OCI-LY1 (cell line): ENCODE measurements around the gene C2orf49.

Experiments used
- CTCF ChIP-seq: fragments of 200-600 bp; sonication (generic), shearing (Covaris generic); IDR thresholded peaks from 2 replicates; pipeline ENCODE4 v1.5.1; 2017; ENCODE audit warnings: mild to moderate bottlenecking, antibody characterized with exemption, low read length, moderate library complexity, mixed read lengths
- EZH2 ChIP-seq: fragments of 200-600 bp; sonication (generic), shearing (Covaris generic); IDR thresholded peaks from 2 replicates; pipeline ENCODE4 v1.8.0; 2017; ENCODE audit warnings: borderline replicate concordance, mixed run types, mild to moderate bottlenecking, antibody characterized with exemption, low read length, moderate library complexity, mixed read lengths

DNA sequence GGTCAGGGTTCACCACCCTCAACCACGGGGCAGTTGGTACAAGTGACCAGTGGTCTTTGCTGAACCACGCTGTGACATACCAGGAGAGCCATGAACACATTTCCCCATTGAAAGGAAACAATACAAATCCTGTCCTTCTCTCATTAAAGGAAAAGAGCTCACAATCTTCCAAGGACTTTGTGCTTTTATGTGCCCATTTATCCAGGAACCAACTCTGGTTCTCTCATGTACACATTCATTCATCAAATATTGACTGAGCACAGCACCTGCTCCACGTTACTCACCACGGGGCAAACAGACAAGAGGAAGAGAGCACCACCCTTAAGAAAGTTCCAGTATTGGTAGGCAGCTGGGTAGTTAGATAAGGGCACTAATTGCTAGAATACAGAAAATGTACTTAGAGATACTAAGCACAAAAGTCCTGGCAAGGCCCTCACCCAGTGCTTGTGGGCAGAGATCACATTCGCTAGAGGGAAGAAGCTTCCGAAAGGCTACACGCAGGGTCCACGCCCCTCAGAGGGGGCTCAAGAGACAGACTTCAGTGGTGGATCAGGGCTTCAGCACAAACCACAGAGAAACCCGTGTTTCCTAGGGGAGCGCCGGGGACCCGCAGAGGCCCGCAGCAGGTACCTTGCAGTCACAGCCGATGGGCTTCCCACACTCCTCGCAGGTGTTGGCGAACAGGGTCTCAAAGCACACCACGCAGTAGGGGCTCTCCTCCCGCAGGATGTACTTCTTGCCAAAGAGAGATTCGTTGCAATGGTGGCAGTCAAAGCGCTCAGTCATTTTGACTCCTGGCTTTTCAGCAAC is 48.6 kb downstream of the C2orf49 start:
- TF ChIP-seq CTCF (no peak), EZH2 (no peak)
